ENCODE measurements around the gene MBD2. TPM values are rescaled to one million over a fixed set of nuclear protein-coding genes. Genes with fewer than 3 reads are reported as not detected.
"Not testable (repeated sequence)": the region's sequence is repeated elsewhere in the genome, so short reads cannot be mapped to it uniquely, and the experiment has no call there.

MBD2 gene
- total RNA-seq, 2 experiments from 2014 or later = 96.3 to 104 TPM

DNA sequence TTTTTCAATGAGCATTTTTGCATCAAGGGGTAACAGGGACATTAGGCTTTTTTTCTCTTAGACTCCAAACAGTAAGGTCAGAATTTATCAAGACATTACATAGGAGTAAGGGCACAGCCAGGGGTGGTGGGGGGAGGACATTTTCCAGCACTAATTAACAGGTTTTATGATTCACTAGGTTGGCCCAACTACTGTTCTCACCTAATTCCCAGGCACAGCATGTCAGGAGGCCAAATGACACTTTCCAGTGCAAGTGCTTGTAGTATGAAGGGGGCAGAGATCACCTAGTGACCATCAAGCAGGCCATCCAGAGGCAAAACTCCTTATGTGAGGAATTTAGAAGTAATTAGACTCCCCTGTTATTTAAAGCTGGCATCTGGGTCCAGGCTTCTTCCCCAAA lies 3.9 kb upstream of the MBD2 start:
- DNase-seq (no peak), ATAC-seq (ENCODE audit: low read depth) (no peak)
- H3K4me3 Mint-ChIP-seq = no peak overlapping the region
- POLR2A ChIA-PET = no interaction called here
- peaks cover 2% of the 10 kb centered on the region for H3K27me3 Mint-ChIP-seq
- H3K4me1 Mint-ChIP-seq = peaks cover 10% of the 10 kb centered on the region
- no peak overlapping the region for H3K27ac Mint-ChIP-seq
- no peaks in the 10 kb centered on the region for H3K36me3 Mint-ChIP-seq
- H3K9me3 Mint-ChIP-seq = no peaks in the 10 kb centered on the region

DNA sequence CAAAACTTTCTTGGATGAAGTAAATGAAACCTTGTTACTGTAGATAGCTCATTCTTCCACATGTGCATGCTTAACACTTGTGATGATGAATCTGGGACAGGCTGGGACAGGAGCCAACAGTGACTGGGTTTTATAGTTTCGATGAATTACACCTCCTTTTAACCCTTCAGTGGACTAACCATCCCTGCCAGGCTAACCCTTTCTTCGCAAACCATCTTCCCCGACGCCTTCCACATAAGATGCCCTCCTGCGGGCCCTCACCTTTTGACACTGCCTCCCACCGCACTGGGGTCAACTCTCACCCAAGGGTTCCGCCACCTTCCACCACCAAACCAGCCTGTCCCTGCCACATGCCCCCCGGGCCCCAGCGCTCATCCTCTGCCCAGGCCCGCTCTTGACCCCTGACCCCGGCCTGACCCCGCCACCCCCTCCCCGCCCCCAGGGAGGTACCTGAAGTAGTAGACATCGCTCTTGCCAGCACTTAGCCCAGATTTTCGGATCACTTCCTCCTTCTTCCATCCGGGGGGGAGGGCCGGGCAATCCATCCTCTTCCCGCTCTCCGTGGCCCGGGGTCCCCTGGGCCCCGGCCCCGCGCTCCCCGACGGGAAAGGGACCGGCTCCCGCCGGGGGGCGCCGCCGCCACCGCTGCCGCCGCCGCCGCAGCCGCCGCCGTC lies 764 bp downstream of the MBD2 start:
- H3K4me3 Mint-ChIP-seq = peak overlapping the region; percentile 94
- peak overlapping the region; percentile 91 for H3K27ac Mint-ChIP-seq
- peak; percentile 59 for DNase-seq
- H3K9me3 Mint-ChIP-seq = no peaks in the 10 kb centered on the region
- POLR2A ChIA-PET = interaction anchor here (1.0 to 1.7 kb wide), 3 partner anchors 47 to 135 kb away, joined by 3 to 38 read pairs (median 16); partner anchors contain the start of genes C18orf54, POLI and STARD6
- H3K4me1 Mint-ChIP-seq = peaks cover 36% of the 10 kb centered on the region
- ATAC-seq (ENCODE audit: low read depth) = peak; percentile 7
- peaks cover 2% of the 10 kb centered on the region for H3K27me3 Mint-ChIP-seq
- peaks cover 3% of the 10 kb centered on the region for H3K36me3 Mint-ChIP-seq

DNA sequence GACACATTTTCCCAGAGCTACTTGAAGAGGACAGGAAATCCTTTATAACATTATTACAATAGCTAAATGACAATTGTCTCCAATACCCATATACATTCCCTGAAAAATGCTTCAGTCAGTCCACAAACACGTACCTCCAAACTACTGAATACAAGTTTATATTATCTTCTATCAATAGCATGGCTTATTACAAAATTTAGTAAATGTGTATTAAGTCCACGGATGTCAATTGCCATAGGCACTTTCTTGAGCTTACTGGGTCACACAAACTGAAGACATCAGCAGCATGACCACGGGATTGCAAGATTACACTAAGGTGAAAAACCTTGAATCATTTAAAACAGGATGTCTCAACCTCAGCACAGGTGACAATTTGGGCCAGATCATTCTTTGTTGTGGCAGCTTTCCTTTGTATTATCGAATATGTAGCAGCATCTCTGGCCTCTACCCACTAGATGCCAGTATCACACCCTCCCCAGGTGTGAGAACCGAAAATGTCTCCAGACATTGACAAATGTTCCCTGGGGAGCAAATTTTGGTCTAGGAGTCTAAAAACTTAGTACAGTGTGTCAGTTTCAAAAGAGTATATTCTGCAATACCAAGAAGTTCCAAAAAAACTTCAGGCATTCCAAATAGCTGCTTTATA lies 1.4 kb downstream of the MBD2 start:
- peaks cover 2% of the 10 kb centered on the region for H3K27me3 Mint-ChIP-seq
- DNase-seq = no peak
- peaks cover 38% of the 10 kb centered on the region for H3K4me1 Mint-ChIP-seq
- no peaks in the 10 kb centered on the region for H3K9me3 Mint-ChIP-seq
- ATAC-seq (ENCODE audit: low read depth) = peak; percentile 38
- POLR2A ChIA-PET = interaction anchor here (1.0 to 1.7 kb wide), 3 partner anchors 47 to 136 kb away, joined by 3 to 38 read pairs (median 16); partner anchors contain the start of genes C18orf54, POLI and STARD6
- H3K36me3 Mint-ChIP-seq = peaks cover 3% of the 10 kb centered on the region
- peak overlapping the region; percentile 94 for H3K4me3 Mint-ChIP-seq
- peak overlapping the region; percentile 91 for H3K27ac Mint-ChIP-seq

DNA sequence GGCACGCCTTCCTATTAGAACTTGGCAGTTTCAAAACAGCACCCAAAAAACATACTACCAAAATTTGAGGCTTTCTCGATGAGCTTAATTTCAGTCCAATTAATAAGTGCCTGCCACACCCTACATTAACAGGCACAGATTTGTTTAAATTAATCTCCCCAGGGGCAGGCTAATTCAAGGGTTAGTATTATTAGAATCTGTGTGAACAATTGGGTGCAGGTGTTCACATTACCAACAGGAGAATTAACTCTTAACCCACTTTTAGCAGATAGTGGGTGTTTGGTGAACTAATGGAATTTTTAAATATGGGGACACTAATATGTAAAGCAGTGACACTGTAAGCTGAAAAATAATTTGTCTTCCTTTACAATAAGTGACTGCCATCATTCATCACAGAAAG lies 4.1 kb downstream of the MBD2 start:
- Mint-ChIP-seq H3K27ac (no peak overlapping the region), H3K4me1 (peaks cover 48% of the 10 kb centered on the region), H3K9me3 (no peaks in the 10 kb centered on the region), H3K36me3 (peaks cover 3% of the 10 kb centered on the region), H3K4me3 (no peak overlapping the region), H3K27me3 (no peaks in the 10 kb centered on the region)
- DNase-seq (no peak), ATAC-seq (ENCODE audit: low read depth) (no peak)
- POLR2A ChIA-PET = no interaction called here

DNA sequence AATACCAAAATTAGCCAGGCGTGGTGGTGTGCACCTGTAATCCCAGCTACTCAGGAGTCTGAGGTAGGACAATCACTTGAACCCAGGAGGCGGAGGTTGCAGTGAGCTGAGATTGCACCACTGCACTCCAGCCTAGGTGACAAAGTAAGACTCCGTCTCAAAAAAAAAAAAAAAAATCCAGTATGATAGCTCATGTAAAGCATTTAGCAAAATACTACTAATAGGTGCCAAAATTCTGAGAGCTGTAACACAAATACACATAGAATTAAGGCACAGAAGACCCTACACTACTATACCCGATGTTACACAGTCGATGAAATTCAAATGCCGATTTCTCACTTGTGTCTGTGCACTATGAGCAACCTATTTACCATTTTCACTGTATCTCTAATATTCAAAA lies 5.7 kb downstream of the MBD2 start:
- peaks cover 43% of the 10 kb centered on the region for H3K4me1 Mint-ChIP-seq
- not testable (repeated sequence) for H3K27ac Mint-ChIP-seq, H3K4me3 Mint-ChIP-seq

DNA sequence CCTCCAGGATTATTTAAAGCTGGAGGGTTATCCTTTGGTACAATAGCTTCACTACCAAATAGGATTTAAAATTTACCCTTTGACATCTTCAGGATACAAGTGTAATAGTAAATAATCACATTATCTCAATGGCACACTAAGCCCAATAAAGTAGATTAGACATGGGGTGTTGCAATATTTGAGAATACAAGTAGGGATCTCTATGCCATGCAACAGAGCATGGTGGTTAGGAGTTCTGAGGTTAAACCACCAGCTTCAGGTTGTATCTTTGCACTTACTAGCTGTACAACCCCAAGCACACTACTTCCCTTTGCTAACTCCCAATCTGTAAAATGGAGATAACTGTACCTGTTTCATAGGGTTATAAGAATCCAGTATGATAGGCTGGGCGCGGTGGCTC lies 6.2 kb downstream of the MBD2 start:
- POLR2A ChIA-PET = no interaction called here
- no peak overlapping the region for H3K4me3 Mint-ChIP-seq
- ATAC-seq (ENCODE audit: low read depth) = no peak
- H3K9me3 Mint-ChIP-seq = no peaks in the 10 kb centered on the region
- no peaks in the 10 kb centered on the region for H3K27me3 Mint-ChIP-seq
- peaks cover 40% of the 10 kb centered on the region for H3K4me1 Mint-ChIP-seq
- no peak overlapping the region for H3K27ac Mint-ChIP-seq
- DNase-seq = no peak
- peaks cover 8% of the 10 kb centered on the region for H3K36me3 Mint-ChIP-seq

More for the DNA sequence above, 5.7 kb downstream of the MBD2 start:
- H3K9me3 Mint-ChIP-seq; POLR2A ChIA-PET; H3K27me3 Mint-ChIP-seq; DNase-seq; ATAC-seq (ENCODE audit: low read depth); H3K36me3 Mint-ChIP-seq: not testable (repeated sequence)

DNA sequence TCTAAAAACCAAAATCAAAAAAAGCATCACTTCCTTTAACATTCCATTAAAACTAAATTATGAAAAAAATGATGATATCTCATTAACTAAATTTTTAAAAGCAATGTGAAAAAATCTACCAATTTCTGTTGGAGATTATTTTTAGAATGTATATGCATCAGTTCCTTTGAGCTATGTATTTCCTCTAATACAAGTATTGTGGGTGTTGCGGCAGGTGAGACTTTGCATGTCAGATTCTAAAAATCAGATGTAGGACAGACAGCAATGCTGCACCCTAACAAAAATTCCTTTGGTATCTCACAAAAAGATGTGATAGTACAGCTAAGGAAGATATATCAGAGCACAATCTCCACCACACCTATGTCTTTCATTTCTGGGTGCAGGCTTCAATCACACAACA lies 6.8 kb downstream of the MBD2 start:
- Mint-ChIP-seq H3K36me3 (peaks cover 8% of the 10 kb centered on the region), H3K4me3 (no peak overlapping the region), H3K27me3 (no peaks in the 10 kb centered on the region), H3K9me3 (no peaks in the 10 kb centered on the region), H3K27ac (no peak overlapping the region), H3K4me1 (peaks cover 33% of the 10 kb centered on the region)
- POLR2A ChIA-PET = no interaction called here
- no peak for DNase-seq
- ATAC-seq (ENCODE audit: low read depth) = no peak

DNA sequence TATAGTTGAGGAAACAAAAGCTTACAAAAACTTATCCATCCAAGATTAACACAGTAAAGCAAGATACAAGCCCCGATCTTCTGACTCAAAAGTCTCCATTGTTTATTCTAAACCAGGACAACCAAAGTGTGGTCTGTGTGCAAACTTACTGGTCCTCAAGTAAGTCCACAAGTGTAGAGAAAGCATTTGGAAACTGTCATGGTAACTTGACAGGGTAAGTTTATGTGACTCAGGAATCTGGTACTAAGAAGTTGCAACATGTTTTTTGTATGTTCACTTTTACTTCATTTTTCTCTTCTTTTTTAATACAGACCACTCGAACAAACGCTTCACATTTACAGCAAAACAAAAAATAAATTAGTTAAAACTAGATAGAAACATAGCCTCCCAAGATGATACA lies 9.4 kb downstream of the MBD2 start:
- Mint-ChIP-seq H3K9me3 (no peaks in the 10 kb centered on the region), H3K4me1 (peaks cover 30% of the 10 kb centered on the region), H3K27ac (no peak overlapping the region), H3K36me3 (peaks cover 9% of the 10 kb centered on the region), H3K27me3 (no peaks in the 10 kb centered on the region), H3K4me3 (no peak overlapping the region)
- POLR2A ChIA-PET = no interaction called here
- no peak for DNase-seq
- no peak for ATAC-seq (ENCODE audit: low read depth)

DNA sequence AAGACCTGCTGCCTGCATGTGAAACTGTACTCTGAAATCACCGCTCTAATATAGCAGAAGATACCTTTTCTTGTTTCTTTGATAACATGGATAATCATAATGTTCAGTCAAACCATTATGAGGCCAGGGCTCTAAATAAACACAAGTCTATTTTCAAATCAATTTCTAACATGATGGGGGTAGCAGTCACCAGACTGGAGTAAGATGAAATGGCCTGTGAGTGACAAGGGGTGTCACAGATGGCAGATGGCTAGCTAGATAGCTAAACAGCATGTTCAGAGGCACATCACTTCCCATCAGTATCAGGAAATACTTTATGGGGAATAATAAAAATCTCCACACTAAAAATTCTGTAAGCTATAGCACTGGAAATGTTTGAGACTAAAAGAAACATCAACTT lies 14.0 kb downstream of the MBD2 start:
- DNase-seq (no peak), ATAC-seq (ENCODE audit: low read depth) (no peak)
- Mint-ChIP-seq H3K4me3 (no peak overlapping the region), H3K4me1 (peaks cover 33% of the 10 kb centered on the region), H3K36me3 (peaks cover 13% of the 10 kb centered on the region), H3K9me3 (no peaks in the 10 kb centered on the region), H3K27ac (no peak overlapping the region), H3K27me3 (no peaks in the 10 kb centered on the region)
- POLR2A ChIA-PET = no interaction called here

DNA sequence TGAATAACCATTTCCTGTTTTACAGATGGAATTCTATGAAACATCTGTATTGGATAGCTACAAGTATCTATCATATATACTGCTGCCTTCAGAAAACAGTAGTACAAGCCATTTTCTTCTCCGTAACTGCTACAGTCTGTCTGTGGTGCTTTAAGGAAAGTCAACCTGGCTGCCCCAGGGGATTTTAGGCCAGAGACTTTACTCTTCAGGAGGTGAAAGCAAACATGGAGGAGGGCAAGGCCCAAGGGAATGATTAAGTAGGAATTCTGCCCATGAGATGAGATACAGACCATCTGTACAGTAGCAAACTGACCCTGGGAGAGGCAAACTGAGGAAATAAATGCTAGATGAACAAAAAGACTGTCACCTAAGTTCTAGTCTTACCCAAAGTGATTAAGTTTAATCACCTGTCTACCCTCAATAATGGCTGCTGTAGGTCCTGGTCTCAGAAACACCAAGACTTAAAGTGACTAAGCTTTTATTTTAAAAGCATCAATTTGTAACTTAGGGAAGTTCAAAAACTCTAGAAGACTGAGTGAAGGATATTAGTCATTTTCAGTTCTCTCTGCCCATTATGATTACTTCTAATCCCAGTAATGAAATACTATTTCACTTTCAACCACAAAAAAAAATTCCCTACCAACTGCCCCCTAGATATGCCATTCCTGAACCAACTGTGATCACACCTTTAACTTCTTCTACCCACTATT lies 14.8 kb downstream of the MBD2 start:
- H3K4me1 Mint-ChIP-seq = peaks cover 33% of the 10 kb centered on the region
- no peak overlapping the region for H3K4me3 Mint-ChIP-seq
- ATAC-seq (ENCODE audit: low read depth) (no peak), DNase-seq (no peak)
- H3K9me3 Mint-ChIP-seq = no peaks in the 10 kb centered on the region
- peaks cover 9% of the 10 kb centered on the region for H3K36me3 Mint-ChIP-seq
- H3K27me3 Mint-ChIP-seq = no peaks in the 10 kb centered on the region
- POLR2A ChIA-PET = interaction anchor here (0.7 kb wide), 1 partner anchor 82 kb away, joined by 3 read pairs; no protein-coding TSS in a partner anchor
- H3K27ac Mint-ChIP-seq = peak overlapping the region; percentile 14

DNA sequence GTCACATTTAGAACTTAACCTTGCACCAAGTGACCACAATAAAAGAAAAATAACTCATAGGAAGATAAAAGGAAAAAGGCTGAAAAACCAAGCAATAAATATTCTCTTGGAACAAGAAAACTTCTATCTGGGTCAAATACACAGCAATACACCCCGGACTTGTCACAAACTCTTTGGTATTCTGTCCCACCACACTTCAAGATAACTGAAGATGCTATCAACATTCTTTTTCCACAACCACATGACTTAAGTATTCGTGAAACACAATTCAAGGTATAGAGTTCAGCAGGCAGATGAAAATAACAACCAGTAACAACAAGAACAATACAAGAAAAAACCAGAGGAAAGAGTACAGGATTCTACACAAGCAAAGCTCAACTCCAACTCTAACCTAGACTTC lies 18.0 kb downstream of the MBD2 start:
- Mint-ChIP-seq H3K27ac (no peak overlapping the region), H3K27me3 (no peaks in the 10 kb centered on the region), H3K36me3 (peaks cover 21% of the 10 kb centered on the region), H3K9me3 (no peaks in the 10 kb centered on the region), H3K4me3 (no peak overlapping the region), H3K4me1 (peaks cover 29% of the 10 kb centered on the region)
- DNase-seq (no peak), ATAC-seq (ENCODE audit: low read depth) (no peak)
- POLR2A ChIA-PET = no interaction called here

DNA sequence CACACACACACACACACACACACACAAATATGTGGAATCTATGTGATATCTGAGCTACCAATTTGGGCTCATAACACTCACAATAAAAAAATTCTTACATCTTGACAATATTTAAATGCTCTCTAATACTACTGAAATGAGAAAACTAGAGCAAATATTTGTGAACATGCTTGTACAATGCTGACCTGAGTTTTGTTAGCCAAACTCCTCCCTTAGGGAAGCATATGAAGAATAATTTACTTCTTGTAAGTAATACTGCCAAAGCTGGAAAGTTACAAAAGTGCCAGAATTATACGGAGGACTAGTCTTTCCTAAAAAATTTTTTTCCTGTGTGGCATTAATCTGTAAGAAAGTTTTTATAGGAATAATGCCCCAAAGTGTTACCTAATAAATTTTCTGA lies 18.5 kb downstream of the MBD2 start:
- Mint-ChIP-seq H3K36me3 (peaks cover 24% of the 10 kb centered on the region), H3K27ac (no peak overlapping the region), H3K9me3 (no peaks in the 10 kb centered on the region), H3K4me3 (no peak overlapping the region), H3K27me3 (no peaks in the 10 kb centered on the region), H3K4me1 (peaks cover 26% of the 10 kb centered on the region)
- ATAC-seq (ENCODE audit: low read depth) (no peak), DNase-seq (no peak)
- POLR2A ChIA-PET = no interaction called here

DNA sequence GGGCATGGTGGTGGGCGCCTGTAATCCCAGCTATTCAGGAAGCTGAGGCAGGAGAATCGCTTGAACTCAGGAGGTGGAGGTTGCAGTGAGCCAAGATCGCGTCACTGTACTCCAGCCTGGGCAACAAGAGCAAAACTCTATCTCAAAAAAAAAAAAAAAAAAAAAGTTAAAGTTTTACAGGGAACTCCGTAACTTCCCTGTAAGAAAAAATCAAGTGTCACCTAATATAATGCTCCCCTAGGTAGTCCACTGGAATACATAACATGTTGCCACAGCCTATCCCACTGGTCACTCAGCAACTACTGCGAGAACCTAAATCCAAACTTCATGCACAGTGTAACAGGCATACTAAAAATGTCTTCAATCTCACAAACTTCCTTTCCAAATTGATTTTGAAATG lies 19.0 kb downstream of the MBD2 start:
- H3K27ac Mint-ChIP-seq; H3K4me3 Mint-ChIP-seq; H3K27me3 Mint-ChIP-seq; DNase-seq; POLR2A ChIA-PET; H3K9me3 Mint-ChIP-seq; ATAC-seq (ENCODE audit: low read depth): not testable (repeated sequence)
- Mint-ChIP-seq H3K4me1 (peaks cover 25% of the 10 kb centered on the region), H3K36me3 (peaks cover 24% of the 10 kb centered on the region)

DNA sequence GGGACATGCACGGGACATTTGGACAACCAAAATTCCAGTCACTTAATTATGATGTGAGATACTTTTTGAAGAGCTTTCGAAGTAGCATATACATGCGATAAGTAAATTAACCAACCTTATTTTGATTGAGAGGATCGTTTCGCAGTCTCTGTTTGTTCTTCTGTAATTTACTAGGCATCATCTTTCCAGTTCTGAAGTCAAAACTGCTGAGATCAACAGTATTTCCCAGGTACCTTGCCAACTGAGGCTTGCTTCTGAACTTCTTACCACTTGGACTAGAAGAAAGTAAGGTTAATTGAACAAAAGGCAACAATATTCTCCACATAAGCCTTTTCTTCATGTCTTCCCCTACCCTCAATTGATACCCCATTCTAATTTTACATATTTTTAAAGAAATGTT lies 19.6 kb downstream of the MBD2 start:
- Mint-ChIP-seq H3K9me3 (no peaks in the 10 kb centered on the region), H3K36me3 (peaks cover 27% of the 10 kb centered on the region), H3K4me3 (no peak overlapping the region), H3K4me1 (peaks cover 21% of the 10 kb centered on the region), H3K27ac (no peak overlapping the region), H3K27me3 (no peaks in the 10 kb centered on the region)
- ATAC-seq (ENCODE audit: low read depth) (no peak), DNase-seq (no peak)
- POLR2A ChIA-PET = no interaction called here

Measured in activated naive CD8-positive, alpha-beta T cell treated with anti-CD3 and anti-CD28 coated beads, Interleukin-2, amount 10 ng/mL, durations not matched to agents 7 days and 5 days (primary cell).